Measurements from ENCODE around the gene TSEN54.
"Not testable (repeated sequence)": the region's sequence is repeated elsewhere in the genome, so short reads cannot be mapped to it uniquely, and the experiment has no call there.

Gene TSEN54

DNA sequence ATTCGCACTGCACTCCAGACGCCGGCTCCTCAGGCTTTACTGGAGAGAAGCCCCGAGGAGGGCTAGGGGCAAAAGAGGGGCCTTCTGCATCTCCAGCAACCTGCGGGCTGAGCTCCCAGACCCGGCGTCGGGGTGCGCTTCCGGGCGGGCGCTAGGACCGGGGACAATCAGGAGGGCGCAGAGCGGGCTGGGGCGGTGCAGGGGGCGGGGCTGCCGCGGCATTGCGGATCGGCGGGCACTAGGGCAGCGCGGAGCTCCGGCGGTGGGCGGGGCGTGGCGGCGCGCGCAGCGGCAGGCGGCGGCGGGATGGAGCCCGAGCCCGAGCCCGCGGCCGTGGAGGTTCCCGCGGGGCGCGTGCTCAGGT, at the start of gene TSEN54:
Gene TSEN54, plus strand, starts transcription at position 274 of the 364 bp plus-strand sequence. Its CDS starts 33 bp downstream, at position 307.
- peak; percentile 96 for DNase-seq

DNA sequence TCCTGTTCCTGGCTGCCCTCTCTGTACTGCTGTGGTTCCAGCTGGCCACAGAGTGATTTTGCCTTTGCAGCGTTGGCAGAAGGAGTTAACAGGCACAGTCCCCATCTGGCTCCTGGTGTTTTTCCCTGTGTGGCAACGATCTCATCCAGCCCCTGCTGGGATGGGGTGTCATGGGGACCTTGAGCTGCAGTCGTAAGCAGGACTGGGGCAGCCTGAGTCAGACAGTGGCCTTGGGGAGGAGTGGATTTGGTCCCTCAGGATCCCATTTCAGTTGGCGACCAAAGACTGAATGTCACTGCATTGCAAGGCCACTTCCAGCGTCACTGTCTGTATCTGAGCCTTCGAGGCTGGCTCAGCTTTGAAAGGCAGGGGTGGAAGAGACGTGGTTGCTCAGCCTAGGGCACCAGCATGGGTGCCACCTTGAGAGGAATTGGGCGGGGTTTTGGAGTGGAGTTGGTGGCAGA, 48.0 kb upstream of the TSEN54 start:
- no peak for DNase-seq

DNA sequence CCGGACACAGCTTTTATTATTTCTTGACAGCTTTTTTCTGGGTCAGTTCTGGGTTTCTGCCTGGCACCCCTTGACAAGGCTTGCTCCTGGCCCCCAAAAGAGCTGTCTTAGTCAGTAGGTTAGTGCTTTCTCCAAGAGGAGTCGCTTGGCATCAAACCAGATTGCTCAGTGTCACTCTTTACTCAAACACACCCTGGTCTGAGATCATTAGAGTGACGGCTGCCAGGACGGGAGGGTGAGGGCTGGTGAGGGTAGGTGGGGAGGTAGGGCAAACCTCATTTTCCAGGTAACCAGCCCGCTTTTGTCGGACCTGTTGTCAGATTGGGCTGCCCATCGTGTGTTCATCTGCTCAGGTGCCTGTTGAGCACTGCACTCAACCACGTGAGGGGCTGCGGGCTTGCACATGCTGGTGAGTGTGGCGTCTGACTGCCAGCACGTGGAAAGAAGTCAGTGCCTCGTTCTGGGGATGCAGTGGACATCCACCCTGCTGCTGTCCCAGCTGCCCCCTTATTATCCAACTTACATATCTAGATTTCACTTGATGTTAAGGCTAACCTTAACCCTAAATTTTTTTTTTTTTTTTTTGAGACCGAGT, 47.5 kb upstream of the TSEN54 start:
- no peak for DNase-seq

DNA sequence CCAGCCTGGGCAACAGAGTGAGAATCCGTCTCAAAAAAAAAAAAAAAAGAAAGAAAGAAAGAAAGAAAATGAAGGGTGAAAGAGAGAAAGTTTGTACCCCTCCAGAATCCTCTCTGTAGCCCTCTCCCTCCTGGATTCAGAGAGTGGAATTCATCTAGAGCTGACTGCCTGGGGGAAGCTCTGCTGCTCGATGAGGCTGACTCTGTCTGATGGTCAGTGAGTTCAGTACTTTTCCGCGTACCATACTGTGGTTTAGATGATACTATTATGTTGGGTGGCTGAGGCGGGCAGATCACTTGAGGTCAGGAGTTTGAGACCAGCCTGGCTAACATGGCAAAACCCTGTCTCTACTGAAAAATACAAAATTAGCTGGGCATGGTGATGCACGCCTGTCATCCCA, 45.1 kb upstream of the TSEN54 start:
- no peak for DNase-seq

GRCh38 chr17:75472119-75472518, 44.2 kb upstream of the TSEN54 start:
- no peak for DNase-seq

DNA sequence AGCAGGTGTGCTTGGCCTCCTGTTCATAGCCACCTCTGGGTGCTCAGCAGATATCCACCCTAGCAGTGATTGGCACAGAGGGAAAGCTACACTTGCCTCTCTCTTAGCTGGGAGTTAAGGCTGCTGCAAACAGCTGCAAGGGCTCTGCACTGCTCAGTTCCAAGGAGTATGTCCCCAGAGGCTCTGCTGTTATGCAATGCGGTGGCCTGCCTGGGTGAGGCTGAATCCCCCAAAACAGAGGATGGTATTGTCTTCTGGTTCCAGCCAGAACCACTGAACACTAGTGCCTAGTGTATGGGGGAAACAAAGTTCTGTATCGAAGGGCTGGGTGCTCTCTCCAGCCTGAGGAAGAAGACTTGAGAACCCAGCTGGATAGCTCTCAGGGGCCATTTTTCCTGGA, 43.1 kb upstream of the TSEN54 start:
- no peak for DNase-seq

- no peak for DNase-seq
Measured at GRCh38 chr17:75474736-75475135, 41.6 kb upstream of the TSEN54 start.

DNA sequence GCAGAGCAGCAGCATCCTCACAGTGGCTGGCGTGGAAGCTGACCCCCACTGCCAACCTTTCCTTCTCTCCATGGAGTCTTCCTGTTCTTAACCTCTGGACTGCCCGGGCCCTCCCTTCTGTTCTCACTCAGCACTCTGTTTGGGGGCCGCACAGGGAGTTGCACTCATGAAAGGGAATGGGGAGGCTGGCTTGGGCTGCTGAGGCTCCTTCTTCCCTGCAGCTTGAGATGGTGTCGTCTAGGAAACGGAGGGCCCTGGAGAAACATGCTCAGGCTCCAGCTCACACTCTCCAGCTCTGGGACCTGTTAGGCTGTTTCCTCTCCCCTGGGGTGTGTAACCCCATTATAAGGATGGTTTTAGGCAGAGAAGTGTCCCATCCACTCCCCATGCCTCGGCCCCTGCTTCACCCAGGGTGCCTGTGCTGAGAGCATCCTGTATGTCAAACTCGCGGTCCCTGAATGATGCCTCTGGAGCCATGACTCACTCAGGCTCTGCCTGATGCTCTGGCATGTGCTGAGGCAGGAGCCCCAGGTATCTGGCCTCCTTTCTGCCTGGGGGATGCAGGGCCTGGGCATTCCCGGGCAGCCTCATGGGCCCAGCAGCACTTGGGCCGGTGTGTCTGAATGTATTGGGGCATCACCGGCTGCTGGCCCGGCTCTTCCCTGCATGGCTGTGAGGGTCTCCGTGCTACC, 41.0 kb upstream of the TSEN54 start:
- no peak for DNase-seq

GRCh38 chr17:75475851-75476250, 40.5 kb upstream of the TSEN54 start:
- no peak for DNase-seq

GRCh38 chr17:75476271-75476671, 40.1 kb upstream of the TSEN54 start:
- no peak for DNase-seq

DNA sequence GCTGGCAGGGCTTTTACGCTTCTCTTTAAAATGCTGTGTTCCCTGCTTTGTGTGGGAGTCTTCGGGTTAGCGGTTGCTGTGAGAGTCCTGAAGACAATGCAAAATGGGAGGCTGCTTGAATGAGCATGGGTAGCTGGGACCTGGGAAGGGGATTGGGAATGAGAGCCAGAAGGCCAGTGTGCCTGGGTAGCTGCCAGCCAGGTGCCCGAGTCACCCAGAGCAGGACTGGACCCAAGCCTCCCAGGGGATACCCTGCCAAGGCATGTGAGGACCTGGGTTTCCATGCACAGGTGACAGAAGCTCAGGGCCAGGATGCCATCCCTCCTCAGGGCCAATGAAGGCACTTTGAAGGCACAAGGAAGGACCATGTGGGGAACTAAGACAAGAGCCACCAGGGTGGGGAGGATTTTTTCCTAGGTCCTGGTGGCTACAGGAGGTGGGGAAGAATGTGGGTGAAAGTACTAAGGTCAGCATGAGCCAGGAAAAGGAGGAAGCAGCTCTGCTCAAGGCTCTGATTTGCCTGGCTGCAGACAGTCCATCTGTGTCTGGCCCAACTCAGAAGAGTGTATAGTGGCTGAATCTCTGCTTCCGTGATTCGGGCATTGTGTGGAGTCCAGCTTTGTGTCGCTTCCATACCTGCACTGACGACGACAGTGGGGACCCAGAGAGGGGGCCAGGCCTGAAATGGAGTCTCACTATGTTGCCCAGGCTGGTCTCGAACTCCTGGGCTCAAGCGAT, 39.4 kb upstream of the TSEN54 start:
- no peak for DNase-seq

- not testable (repeated sequence) for DNase-seq
Measured at GRCh38 chr17:75477490-75477862, 38.9 kb upstream of the TSEN54 start.

DNA sequence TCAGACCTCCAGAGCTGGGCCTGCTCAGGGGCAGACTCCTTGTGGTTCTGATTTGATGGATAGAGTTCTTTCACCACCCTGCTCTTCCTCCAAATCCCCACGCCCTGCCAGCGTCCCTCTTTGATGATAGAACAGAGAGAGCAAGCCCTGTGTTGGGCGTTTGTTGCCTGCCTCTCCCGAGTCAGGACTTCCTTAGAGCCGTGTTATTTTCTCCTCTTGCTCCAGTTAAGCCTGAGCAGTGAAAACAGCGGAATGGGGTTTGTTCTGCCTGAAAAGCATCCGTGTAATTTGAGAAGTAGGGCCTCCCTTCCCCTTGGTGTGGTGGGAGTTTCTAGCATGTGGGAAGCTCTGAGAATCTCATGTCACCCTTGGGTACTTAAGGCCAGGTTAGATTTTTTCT, 37.8 kb upstream of the TSEN54 start:
- DNase-seq: no peak

- no peak for DNase-seq
Measured at GRCh38 chr17:75480281-75480680, 36.0 kb upstream of the TSEN54 start.

DNA sequence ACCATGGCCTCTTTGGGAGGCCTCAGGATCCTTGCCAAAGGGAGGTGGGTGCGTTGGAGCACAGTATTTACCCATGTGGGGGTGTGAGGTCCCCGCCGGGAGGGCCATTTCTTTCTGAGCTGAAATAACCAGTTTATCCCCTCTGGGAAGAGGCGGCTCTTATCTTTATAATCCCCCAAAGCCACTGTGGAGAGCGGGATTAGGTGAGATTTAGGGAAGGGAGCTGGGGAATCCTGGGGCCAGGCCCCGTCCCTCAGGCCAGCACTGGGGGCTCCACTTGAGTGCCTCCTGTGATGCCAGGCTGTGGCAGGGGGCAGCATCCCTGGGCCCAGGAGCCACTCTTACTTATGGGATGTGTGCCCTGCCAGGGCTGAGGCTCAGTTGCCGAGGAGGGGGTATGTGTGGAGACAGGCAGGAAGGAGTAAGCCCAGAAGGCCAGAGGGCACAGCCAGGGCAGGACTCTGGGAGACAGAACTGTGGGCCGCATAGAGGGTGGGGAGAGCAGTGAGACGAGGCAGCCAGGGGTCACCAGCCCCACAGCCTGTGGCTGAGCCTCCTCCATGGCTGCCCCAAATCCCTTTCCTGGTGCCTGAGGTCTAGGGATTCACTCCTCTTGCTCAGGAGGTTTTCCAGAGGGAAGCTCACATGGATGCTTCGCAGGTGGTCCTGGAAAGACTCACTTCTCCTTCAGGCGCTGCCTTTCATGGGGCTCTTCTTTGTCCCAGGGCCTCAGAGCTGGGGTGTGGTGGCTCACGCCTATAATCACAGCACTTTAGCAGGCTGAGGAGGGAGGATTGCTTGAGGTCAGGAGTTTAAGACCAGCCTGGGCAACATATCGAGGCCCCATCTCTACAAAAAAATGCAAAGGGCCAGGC, 34.9 kb upstream of the TSEN54 start:
- no peak for DNase-seq

DNA sequence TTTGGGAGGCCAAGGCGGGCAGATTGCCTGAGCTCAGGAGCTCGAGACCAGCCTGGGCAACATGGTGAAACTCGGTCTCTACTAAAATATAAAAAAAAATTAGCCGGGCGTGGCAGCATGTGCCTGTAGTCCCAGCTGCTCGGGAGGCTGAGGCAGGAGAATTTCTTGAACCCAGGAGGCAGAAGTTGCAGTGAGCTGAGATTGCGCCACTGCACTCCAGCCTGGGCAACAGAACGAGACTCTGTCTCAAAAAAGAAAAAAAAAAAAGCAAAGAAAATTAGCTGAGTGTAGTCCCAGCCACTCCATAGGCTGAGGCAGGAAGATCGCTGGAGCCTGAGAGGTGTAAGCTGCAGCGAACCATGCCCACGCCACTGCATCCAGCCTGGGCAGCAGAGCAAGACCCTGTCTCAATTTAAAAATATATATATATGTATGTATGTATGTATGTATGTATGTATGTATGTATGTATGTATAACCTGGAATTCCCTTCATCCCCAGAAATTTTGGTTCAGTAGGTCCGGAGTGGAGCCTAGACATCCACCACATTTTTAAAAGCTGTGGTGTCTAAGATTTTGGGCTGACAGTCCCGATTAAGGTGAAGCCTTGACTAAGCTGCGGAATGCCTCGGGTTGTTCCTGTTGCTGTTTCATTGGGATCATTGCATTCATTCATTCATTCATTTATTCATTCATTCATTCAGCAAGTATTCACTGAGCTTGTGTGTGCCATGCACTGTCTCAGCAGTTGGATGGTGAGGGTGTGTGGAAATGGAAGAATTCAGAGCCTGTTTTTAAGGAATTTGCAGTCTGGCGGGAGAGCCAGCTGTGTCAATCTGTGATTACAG, 34.0 kb upstream of the TSEN54 start:
- DNase-seq: no peak

GRCh38 chr17:75485688-75486087, 30.6 kb upstream of the TSEN54 start:
- DNase-seq: no peak

GRCh38 chr17:75486151-75486550, 30.2 kb upstream of the TSEN54 start:
- DNase-seq: no peak

GRCh38 chr17:75486951-75487350, 29.4 kb upstream of the TSEN54 start:
- no peak for DNase-seq

DNA sequence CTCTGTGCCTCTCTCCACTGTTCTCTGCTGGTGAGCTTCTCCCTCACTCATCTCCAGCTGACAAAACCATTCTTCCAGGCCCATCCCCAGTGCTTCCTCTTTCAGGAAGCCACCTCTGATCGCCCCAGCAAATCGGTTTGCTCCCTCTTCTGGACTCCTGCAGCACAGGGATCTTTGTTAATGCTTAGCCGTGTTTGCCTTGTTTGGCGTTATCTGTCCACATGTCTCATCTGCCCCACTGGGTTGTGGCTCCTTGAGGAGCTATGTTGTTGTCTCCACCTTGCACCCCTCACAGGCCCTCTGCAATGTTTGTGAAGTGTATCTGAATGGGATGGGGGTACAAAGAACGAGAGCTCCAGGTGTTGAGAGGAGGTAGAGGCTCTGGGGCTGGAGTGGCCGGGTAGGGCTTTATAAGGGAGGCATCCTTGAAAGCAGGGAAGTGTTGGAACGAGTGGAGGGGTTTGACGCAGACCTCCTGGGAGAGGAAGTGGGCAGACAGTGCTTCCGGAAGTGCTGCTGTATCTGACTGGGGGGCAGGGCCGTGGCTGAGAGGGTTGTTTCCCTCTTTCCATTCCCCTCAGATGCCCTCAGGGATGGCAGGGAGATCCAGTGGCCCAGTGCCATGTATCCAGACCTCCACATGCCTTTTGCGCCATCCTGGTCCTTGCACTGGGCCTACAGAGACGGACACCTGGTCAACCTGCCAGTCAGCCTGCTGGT, 28.8 kb upstream of the TSEN54 start:
- DNase-seq: peak; percentile 11

DNA sequence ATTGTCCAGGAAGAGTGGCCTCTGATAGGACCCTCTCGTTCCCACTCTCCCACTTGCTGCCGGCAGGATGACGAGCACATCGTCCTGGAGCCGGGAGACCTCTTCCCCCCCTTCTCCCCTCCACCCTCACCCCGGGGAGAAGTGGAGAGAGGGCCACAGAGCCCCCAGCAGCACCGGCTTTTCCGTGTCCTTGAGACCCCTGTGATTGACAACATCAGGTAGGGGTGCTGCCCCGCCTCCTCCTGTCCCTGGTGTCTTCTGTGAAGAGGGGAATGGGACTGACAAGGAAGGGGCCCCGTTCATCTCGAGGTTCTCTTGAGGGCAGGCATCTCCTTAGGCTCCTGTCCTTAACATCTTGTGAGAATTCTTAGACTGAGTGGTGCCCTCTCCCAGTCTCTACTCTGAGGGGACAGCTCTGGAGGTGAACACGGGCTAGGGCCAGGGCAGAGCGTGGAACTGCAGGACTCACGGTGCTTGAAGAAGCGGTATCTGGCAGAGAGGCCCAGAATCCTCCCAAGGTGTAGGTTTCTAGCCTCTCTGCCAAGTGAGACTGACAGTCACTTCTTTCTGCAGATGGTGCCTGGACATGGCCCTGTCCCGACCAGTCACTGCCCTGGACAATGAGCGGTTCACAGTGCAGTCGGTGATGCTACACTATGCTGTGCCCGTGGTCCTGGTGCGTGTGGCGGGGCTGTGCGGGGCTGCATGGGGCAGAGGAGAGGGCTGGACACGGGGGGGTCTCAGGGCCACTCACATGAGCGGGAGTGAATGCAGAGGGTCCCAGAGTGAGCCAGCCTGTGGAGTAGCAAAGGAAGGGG, 27.4 kb upstream of the TSEN54 start:
- DNase-seq: no peak
